ENCODE data around the gene ACSL1.
"Not testable (repeated sequence)": the region's sequence is repeated elsewhere in the genome, so short reads cannot be mapped to it uniquely, and the experiment has no call there.

The ACSL1 gene

GRCh38 chr4:184740980-184741391, 84.8 kb downstream of the ACSL1 start:
- H2AFZ ChIP-seq (ENCODE audit: low read depth, low read length) = no peak overlapping the region
- no peaks in the 10 kb centered on the region for H3K27me3 ChIP-seq (ENCODE audit: low read depth, low read length)
- peaks cover 1% of the 10 kb centered on the region; the same call in 1 of the 2 replicates for H3K4me1 ChIP-seq (ENCODE audit: low read length)
- H3K79me2 ChIP-seq (ENCODE audit: low read length) = no peaks in the 10 kb centered on the region
- TF ChIP-seq CTCF (IDR thresholded peaks at IDR 0.05; ENCODE audit: low read depth, low read length) (no peak), EZH2phosphoT487 (IDR thresholded peaks at IDR 0.05; ENCODE audit: low read depth) (no peak)
- no peak overlapping the region for H3K27ac ChIP-seq (ENCODE audit: low read length)
- no peak overlapping the region for H3K4me3 ChIP-seq (ENCODE audit: low read length)
- no peaks in the 10 kb centered on the region for H4K20me1 ChIP-seq (ENCODE audit: insufficient read depth, low read length)
- no peaks in the 10 kb centered on the region for H3K9me3 ChIP-seq (ENCODE audit: insufficient read depth, low read length)
- no peak overlapping the region for H3K9ac ChIP-seq (ENCODE audit: low read length)
- H3K4me2 ChIP-seq (ENCODE audit: low read length) = no peak overlapping the region
- no peaks in the 10 kb centered on the region for H3K36me3 ChIP-seq (replicated peaks; ENCODE audit: low read depth, low read length)

GRCh38 chr4:184739575-184739974, 86.2 kb downstream of the ACSL1 start:
- H3K4me3 ChIP-seq (ENCODE audit: low read length); H3K36me3 ChIP-seq (replicated peaks; ENCODE audit: low read depth, low read length); H3K27ac ChIP-seq (ENCODE audit: low read length): not testable (repeated sequence)

GRCh38 chr4:184734758-184735157, 91.0 kb downstream of the ACSL1 start:
- Histone ChIP-seq H3K79me2 (ENCODE audit: low read length) (peaks cover 37% of the 10 kb centered on the region), H3K4me2 (ENCODE audit: low read length) (peak overlapping the region; percentile 66), H3K36me3 (replicated peaks; ENCODE audit: low read depth, low read length) (no peaks in the 10 kb centered on the region), H4K20me1 (ENCODE audit: insufficient read depth, low read length) (peaks cover 4% of the 10 kb centered on the region; the same call in 1 of the 2 replicates), H3K27me3 (ENCODE audit: low read depth, low read length) (no peaks in the 10 kb centered on the region), H3K4me3 (ENCODE audit: low read length) (peak overlapping the region; percentile 91), H3K27ac (ENCODE audit: low read length) (peak overlapping the region; percentile 12; the same call in 1 of the 2 replicates), H3K9ac (ENCODE audit: low read length) (peak overlapping the region; percentile 66), H2AFZ (ENCODE audit: low read depth, low read length) (peak overlapping the region; percentile 76; the same call in 1 of the 2 replicates), H3K9me3 (ENCODE audit: insufficient read depth, low read length) (no peaks in the 10 kb centered on the region), H3K4me1 (ENCODE audit: low read length) (peaks cover 6% of the 10 kb centered on the region; the same call in 1 of the 2 replicates)
- TF ChIP-seq CTCF (IDR thresholded peaks at IDR 0.05; ENCODE audit: low read depth, low read length) (no peak), EZH2phosphoT487 (IDR thresholded peaks at IDR 0.05; ENCODE audit: low read depth) (no peak)

More at GRCh38 chr4:184739575-184739974, 86.2 kb downstream of the ACSL1 start:
- H4K20me1 ChIP-seq (ENCODE audit: insufficient read depth, low read length); H3K4me2 ChIP-seq (ENCODE audit: low read length); H2AFZ ChIP-seq (ENCODE audit: low read depth, low read length); H3K27me3 ChIP-seq (ENCODE audit: low read depth, low read length); H3K9ac ChIP-seq (ENCODE audit: low read length); H3K4me1 ChIP-seq (ENCODE audit: low read length); H3K9me3 ChIP-seq (ENCODE audit: insufficient read depth, low read length); H3K79me2 ChIP-seq (ENCODE audit: low read length): not testable (repeated sequence)

- no peaks in the 10 kb centered on the region for H3K9me3 ChIP-seq (ENCODE audit: insufficient read depth, low read length)
- peak within 1 kb of the TSS; percentile 76 for H2AFZ ChIP-seq (ENCODE audit: low read depth, low read length)
- H3K9ac ChIP-seq (ENCODE audit: low read length) = peak within 1 kb of the TSS; percentile 73
- no peaks in the 10 kb centered on the region for H3K27me3 ChIP-seq (ENCODE audit: low read depth, low read length)
- H3K4me2 ChIP-seq (ENCODE audit: low read length) = peak within 1 kb of the TSS; percentile 67
- peak within 1 kb of the TSS; percentile 41 for H3K27ac ChIP-seq (ENCODE audit: low read length)
- peaks cover 6% of the 10 kb centered on the region; the same call in 1 of the 2 replicates for H3K4me1 ChIP-seq (ENCODE audit: low read length)
- peaks cover 37% of the 10 kb centered on the region for H3K79me2 ChIP-seq (ENCODE audit: low read length)
- H3K36me3 ChIP-seq (replicated peaks; ENCODE audit: low read depth, low read length) = no peaks in the 10 kb centered on the region
- peaks cover 4% of the 10 kb centered on the region; the same call in 1 of the 2 replicates for H4K20me1 ChIP-seq (ENCODE audit: insufficient read depth, low read length)
- TF ChIP-seq EZH2phosphoT487 (IDR thresholded peaks at IDR 0.05; ENCODE audit: low read depth) (no peak), CTCF (IDR thresholded peaks at IDR 0.05; ENCODE audit: low read depth, low read length) (no peak)
- peak within 1 kb of the TSS; percentile 91 for H3K4me3 ChIP-seq (ENCODE audit: low read length)
These were observed 91.9 kb downstream of the ACSL1 start, which contains the start of gene CENPU for GRCh38 chr4:184733654-184734524. CENPU (minus strand) TSS chr4:184734096; CDS start chr4:184734062, 34 bp downstream.

Measured in OCI-LY3 (cell line).